RWPE2 (cell line): ENCODE data around the gene ATG3.

ENCODE experiments used
- ATAC-seq: fragments of 200-7000 bp; cut with Tn5 transposase; 3 replicates; pipeline ENCODE4 v1.9.1; 2021; ENCODE audit warnings: low read depth
- DNase-seq: peaks from one replicate; pipeline ENCODE4 v3.0.0-alpha.2; 2020; ENCODE audit warnings: low spot score
- H3K27ac ChIP-seq: fragments of 450-650 bp; 2 replicates; pipeline ENCODE4 v1.5.1; 2017; ENCODE audit warnings: mild to moderate bottlenecking; ENCODE audit not compliant: poor library complexity, severe bottlenecking
- H3K27me3 ChIP-seq: fragments of 250-450 bp; sonication (Bioruptor Pico); 2 replicates; pipeline ENCODE4 v1.5.1; 2021; ENCODE audit warnings: mild to moderate bottlenecking, moderate library complexity; ENCODE audit not compliant: insufficient read depth, poor library complexity, severe bottlenecking
- H3K36me3 ChIP-seq: fragments of 250-450 bp; sonication (Bioruptor Pico); 2 replicates; pipeline ENCODE4 v1.5.1; 2020; ENCODE audit warnings: low read depth, mild to moderate bottlenecking, moderate library complexity
- H3K4me1 ChIP-seq: fragments of 250-450 bp; sonication (Bioruptor Pico); 2 replicates; pipeline ENCODE4 v1.5.1; 2021; ENCODE audit warnings: mild to moderate bottlenecking, moderate library complexity; ENCODE audit not compliant: insufficient read depth, poor library complexity, severe bottlenecking
- H3K4me3 ChIP-seq: fragments of 250-450 bp; sonication (Bioruptor Pico); 2 replicates; pipeline ENCODE4 v1.5.1; 2021; ENCODE audit warnings: mild to moderate bottlenecking, moderate library complexity; ENCODE audit not compliant: severe bottlenecking
- H3K9me3 ChIP-seq: fragments of 250-450 bp; sonication (Bioruptor Pico); 2 replicates; pipeline ENCODE4 v1.5.1; 2021; ENCODE audit warnings: mild to moderate bottlenecking, moderate library complexity; ENCODE audit not compliant: severe bottlenecking
- TF ChIP-seq, protein P1 (sequence below): fragments of 450-650 bp; IDR thresholded peaks from one replicate; pipeline ENCODE4 v1.5.1; 2017; ENCODE audit warnings: mild to moderate bottlenecking, moderate library complexity; ENCODE audit not compliant: poor library complexity, severe bottlenecking

Gene ATG3

GRCh38 chr3:112557976-112558375 lies 3.8 kb downstream of the ATG3 start:
- Histone ChIP-seq H3K27ac (no peak overlapping the region), H3K27me3 (no peaks in the 10 kb centered on the region), H3K4me1 (peaks cover 7% of the 10 kb centered on the region), H3K4me3 (no peak overlapping the region), H3K9me3 (no peaks in the 10 kb centered on the region), H3K36me3 (peaks cover 17% of the 10 kb centered on the region)
- no peak for DNase-seq
- TF ChIP-seq, protein P1, sequence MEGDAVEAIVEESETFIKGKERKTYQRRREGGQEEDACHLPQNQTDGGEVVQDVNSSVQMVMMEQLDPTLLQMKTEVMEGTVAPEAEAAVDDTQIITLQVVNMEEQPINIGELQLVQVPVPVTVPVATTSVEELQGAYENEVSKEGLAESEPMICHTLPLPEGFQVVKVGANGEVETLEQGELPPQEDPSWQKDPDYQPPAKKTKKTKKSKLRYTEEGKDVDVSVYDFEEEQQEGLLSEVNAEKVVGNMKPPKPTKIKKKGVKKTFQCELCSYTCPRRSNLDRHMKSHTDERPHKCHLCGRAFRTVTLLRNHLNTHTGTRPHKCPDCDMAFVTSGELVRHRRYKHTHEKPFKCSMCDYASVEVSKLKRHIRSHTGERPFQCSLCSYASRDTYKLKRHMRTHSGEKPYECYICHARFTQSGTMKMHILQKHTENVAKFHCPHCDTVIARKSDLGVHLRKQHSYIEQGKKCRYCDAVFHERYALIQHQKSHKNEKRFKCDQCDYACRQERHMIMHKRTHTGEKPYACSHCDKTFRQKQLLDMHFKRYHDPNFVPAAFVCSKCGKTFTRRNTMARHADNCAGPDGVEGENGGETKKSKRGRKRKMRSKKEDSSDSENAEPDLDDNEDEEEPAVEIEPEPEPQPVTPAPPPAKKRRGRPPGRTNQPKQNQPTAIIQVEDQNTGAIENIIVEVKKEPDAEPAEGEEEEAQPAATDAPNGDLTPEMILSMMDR: no peak
- no peak for ATAC-seq

- peaks cover 17% of the 10 kb centered on the region for H3K36me3 ChIP-seq
- no peaks in the 10 kb centered on the region for H3K27me3 ChIP-seq
- peaks cover 7% of the 10 kb centered on the region for H3K4me1 ChIP-seq
- no peaks in the 10 kb centered on the region for H3K9me3 ChIP-seq
- TF ChIP-seq, protein P1: no peak
- no peak overlapping the region for H3K4me3 ChIP-seq
- no peak overlapping the region for H3K27ac ChIP-seq
- no peak for DNase-seq
- ATAC-seq: no peak
Measured at GRCh38 chr3:112555535-112556170, 6.1 kb downstream of the ATG3 start.

DNA sequence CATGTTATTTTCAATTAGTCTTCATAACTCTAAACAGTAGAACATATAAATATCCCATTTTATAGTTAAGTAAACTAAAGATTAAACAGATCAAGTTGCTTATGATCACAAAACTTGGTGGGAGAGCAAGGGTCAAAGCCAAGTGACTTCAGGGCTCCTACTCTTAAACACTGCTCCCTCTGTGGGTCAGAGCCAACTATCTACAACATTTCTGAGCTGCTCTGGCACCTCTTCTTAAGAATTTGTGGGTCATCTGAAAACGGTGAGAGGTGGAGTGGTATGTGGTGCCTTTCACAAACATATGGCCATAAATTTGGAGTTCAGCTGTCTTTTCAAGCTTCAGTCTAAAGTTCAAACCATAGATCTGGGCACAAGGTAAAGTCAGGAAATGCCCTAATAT lies 10.9 kb downstream of the ATG3 start:
- Histone ChIP-seq H3K9me3 (no peaks in the 10 kb centered on the region), H3K27me3 (no peaks in the 10 kb centered on the region), H3K4me1 (peaks cover 6% of the 10 kb centered on the region), H3K36me3 (peaks cover 43% of the 10 kb centered on the region), H3K4me3 (no peak overlapping the region), H3K27ac (no peak overlapping the region)
- ATAC-seq: no peak
- DNase-seq: no peak
- TF ChIP-seq, protein P1: no peak

DNA sequence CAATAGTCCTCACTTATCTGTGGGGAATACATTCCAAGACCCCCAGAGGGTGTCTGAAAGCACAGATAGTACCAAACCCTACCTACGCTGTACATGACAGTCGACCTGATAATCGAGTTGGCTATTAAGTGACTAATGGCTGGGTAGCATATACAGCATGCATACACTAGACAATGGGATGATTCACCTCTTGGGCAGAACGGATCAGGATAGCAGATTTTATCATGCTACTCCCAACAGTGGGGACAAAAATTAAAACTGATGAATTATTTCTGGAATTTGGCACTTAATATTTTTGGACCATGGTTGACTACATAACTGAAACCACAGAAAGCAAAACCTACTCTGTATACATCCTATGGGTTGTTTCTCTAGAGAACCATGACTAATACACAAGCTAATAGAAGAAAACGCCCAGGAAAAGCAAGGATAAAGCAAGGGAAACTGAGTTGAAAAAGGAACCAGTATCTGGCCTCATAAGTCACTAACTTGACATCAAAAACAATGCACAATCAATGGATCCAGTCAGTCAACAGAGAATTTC lies 15.5 kb downstream of the ATG3 start:
- H3K36me3 ChIP-seq: peaks cover 82% of the 10 kb centered on the region
- ATAC-seq: peak; percentile 95
- peak overlapping the region; percentile 19 for H3K27ac ChIP-seq

More for the DNA sequence above, 15.5 kb downstream of the ATG3 start:
- DNase-seq: no peak
- Histone ChIP-seq H3K9me3 (no peaks in the 10 kb centered on the region), H3K27me3 (no peaks in the 10 kb centered on the region), H3K4me1 (peaks cover 6% of the 10 kb centered on the region), H3K4me3 (no peak overlapping the region)
- TF ChIP-seq, protein P1: no peak
